ENCODE data around the gene SLC44A1. TPM values are rescaled to one million over a fixed set of nuclear protein-coding genes. Genes with fewer than 3 reads are reported as not detected.
A peak's percentile ranks its signal among the peaks of the same experiment; 100 is the strongest.

The SLC44A1 gene
- total and polyA plus RNA-seq, 2 of the 13 experiments (the other 11 are each of a cell fraction or from before 2014, with no cell fraction given): 21.4 to 40.8 TPM

DNA sequence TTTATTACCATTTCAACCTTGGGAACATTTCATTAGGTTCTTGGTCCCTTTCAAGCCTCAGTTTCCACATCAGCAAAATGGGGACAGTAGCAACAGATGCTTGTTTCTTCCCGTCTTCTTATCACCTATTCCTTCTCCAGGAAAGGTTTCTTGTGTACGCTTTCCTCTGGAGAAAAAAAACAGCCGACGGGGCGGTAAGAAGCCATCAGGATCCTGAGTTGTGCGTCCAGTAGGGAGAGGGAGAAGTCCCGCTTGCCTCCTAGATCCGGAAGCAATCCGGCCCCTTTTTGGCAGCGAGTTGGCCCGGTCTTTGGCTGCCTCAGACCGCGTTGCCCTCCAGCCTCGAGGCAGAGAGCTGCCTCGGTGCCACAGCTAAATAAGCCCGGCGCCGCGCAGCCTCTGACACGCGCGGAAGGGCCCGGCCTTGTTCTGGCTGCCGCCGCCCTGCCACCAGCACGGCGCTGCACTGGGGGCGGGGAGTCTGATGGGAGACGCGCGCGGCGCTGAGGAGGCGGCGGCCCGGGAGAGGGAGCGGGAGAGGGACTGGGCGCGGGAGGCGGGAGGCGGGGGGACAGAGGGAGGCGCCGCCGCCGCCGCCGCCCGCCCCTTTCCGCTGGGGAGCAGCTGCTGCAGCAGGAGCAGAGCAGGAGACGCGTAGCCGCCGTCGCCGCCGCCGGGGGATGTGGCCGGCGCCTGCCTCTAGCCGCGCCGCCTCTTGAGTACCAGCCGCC is at the start of gene SLC44A1 (continued):
- TF ChIP-seq, protein P1, sequence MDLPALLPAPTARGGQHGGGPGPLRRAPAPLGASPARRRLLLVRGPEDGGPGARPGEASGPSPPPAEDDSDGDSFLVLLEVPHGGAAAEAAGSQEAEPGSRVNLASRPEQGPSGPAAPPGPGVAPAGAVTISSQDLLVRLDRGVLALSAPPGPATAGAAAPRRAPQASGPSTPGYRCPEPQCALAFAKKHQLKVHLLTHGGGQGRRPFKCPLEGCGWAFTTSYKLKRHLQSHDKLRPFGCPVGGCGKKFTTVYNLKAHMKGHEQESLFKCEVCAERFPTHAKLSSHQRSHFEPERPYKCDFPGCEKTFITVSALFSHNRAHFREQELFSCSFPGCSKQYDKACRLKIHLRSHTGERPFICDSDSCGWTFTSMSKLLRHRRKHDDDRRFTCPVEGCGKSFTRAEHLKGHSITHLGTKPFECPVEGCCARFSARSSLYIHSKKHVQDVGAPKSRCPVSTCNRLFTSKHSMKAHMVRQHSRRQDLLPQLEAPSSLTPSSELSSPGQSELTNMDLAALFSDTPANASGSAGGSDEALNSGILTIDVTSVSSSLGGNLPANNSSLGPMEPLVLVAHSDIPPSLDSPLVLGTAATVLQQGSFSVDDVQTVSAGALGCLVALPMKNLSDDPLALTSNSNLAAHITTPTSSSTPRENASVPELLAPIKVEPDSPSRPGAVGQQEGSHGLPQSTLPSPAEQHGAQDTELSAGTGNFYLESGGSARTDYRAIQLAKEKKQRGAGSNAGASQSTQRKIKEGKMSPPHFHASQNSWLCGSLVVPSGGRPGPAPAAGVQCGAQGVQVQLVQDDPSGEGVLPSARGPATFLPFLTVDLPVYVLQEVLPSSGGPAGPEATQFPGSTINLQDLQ (CRISPR knock-in tag; IDR thresholded peaks at IDR 0.05): peak; percentile 67
- peak; percentile 42; the same call in 1 of the 2 replicates for TF ChIP-seq BHLHE40 (IDR thresholded peaks at IDR 0.05; ENCODE audit: low read length)
- TF ChIP-seq ZNF496 (CRISPR knock-in tag; IDR thresholded peaks at IDR 0.05; ENCODE audit: insufficient replicate concordance): no peak
- peak; percentile 89; the same call in 1 of the 2 replicates for TF ChIP-seq ZBTB7B (CRISPR knock-in tag; IDR thresholded peaks at IDR 0.05)
- peak; percentile 82 for TF ChIP-seq PITX1 (CRISPR knock-in tag; IDR thresholded peaks at IDR 0.05)
- TF ChIP-seq, protein P2, sequence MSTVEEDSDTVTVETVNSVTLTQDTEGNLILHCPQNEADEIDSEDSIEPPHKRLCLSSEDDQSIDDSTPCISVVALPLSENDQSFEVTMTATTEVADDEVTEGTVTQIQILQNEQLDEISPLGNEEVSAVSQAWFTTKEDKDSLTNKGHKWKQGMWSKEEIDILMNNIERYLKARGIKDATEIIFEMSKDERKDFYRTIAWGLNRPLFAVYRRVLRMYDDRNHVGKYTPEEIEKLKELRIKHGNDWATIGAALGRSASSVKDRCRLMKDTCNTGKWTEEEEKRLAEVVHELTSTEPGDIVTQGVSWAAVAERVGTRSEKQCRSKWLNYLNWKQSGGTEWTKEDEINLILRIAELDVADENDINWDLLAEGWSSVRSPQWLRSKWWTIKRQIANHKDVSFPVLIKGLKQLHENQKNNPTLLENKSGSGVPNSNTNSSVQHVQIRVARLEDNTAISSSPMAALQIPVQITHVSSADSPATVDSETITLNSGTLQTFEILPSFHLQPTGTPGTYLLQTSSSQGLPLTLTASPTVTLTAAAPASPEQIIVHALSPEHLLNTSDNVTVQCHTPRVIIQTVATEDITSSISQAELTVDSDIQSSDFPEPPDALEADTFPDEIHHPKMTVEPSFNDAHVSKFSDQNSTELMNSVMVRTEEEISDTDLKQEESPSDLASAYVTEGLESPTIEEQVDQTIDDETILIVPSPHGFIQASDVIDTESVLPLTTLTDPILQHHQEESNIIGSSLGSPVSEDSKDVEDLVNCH (CRISPR knock-in tag; IDR thresholded peaks at IDR 0.05): no peak
- TF ChIP-seq, protein P3, sequence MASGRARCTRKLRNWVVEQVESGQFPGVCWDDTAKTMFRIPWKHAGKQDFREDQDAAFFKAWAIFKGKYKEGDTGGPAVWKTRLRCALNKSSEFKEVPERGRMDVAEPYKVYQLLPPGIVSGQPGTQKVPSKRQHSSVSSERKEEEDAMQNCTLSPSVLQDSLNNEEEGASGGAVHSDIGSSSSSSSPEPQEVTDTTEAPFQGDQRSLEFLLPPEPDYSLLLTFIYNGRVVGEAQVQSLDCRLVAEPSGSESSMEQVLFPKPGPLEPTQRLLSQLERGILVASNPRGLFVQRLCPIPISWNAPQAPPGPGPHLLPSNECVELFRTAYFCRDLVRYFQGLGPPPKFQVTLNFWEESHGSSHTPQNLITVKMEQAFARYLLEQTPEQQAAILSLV (CRISPR knock-in tag; IDR thresholded peaks at IDR 0.05; ENCODE audit: borderline replicate concordance): peak; percentile 97
- TF ChIP-seq ZNF878 (CRISPR knock-in tag; IDR thresholded peaks at IDR 0.05): peak; percentile 96
- peak; percentile 62 for TF ChIP-seq CEBPG (CRISPR knock-in tag; IDR thresholded peaks at IDR 0.05)
- TF ChIP-seq MIER2 (CRISPR knock-in tag; IDR thresholded peaks at IDR 0.05): peak; percentile 80
- peak; percentile 92; the same call in 1 of the 2 replicates for TF ChIP-seq ZNF678 (CRISPR knock-in tag; IDR thresholded peaks at IDR 0.05)
- peak; percentile 93 for TF ChIP-seq SP4 (CRISPR knock-in tag; IDR thresholded peaks at IDR 0.05)
- no peak for TF ChIP-seq PRPF4 (IDR thresholded peaks at IDR 0.05; ENCODE audit: low read depth, low read length, poor library complexity, severe bottlenecking)
- TF ChIP-seq, protein P4, sequence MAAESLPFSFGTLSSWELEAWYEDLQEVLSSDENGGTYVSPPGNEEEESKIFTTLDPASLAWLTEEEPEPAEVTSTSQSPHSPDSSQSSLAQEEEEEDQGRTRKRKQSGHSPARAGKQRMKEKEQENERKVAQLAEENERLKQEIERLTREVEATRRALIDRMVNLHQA (CRISPR knock-in tag; IDR thresholded peaks at IDR 0.05): no peak
- TF ChIP-seq, protein P5, sequence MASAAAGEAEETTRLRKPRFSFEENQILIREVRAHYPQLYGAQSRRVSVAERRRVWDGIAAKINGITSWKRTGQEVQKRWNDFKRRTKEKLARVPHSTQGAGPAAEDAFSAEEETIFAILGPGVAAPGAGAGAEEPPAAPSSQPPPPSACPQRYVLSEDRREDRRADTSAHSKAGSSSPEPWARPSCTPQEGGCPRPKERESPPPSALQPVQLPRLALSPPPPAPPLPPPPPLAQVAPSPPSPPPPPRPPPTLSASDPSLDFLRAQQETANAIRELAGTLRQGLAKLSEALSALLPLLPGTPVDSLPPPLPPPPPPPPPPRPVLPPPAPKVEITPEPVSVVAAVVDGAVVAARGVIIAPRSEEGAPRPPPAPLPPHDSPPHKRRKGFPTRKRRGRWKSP (CRISPR knock-in tag; IDR thresholded peaks at IDR 0.05): peak; percentile 98
- peak; percentile 98 for TF ChIP-seq ZFP90 (CRISPR knock-in tag; IDR thresholded peaks at IDR 0.05; ENCODE audit: borderline replicate concordance)
- TF ChIP-seq, protein P6, sequence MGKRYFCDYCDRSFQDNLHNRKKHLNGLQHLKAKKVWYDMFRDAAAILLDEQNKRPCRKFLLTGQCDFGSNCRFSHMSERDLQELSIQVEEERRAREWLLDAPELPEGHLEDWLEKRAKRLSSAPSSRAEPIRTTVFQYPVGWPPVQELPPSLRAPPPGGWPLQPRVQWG (CRISPR knock-in tag; IDR thresholded peaks at IDR 0.05; ENCODE audit: borderline replicate concordance, low read depth): no peak
- TF ChIP-seq ZNF720 (CRISPR knock-in tag; IDR thresholded peaks at IDR 0.05): no peak; the same call in 1 of the 2 replicates
- TF ChIP-seq MED13 (CRISPR knock-in tag; IDR thresholded peaks at IDR 0.05): peak; percentile 84
- peak; percentile 61 for TF ChIP-seq TEAD3 (CRISPR knock-in tag; optimal IDR thresholded peaks at IDR 0.05; ENCODE audit: borderline replicate concordance)
- TF ChIP-seq, protein P7, sequence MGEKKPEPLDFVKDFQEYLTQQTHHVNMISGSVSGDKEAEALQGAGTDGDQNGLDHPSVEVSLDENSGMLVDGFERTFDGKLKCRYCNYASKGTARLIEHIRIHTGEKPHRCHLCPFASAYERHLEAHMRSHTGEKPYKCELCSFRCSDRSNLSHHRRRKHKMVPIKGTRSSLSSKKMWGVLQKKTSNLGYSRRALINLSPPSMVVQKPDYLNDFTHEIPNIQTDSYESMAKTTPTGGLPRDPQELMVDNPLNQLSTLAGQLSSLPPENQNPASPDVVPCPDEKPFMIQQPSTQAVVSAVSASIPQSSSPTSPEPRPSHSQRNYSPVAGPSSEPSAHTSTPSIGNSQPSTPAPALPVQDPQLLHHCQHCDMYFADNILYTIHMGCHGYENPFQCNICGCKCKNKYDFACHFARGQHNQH (CRISPR knock-in tag; IDR thresholded peaks at IDR 0.05): peak; percentile 93
